ENCODE results near the gene ABCF3. TPM values are rescaled to one million over a fixed set of nuclear protein-coding genes. Genes with fewer than 3 reads are reported as not detected.
A peak's percentile ranks its signal among the peaks of the same experiment; 100 is the strongest.

Gene ABCF3
- total RNA-seq, 2 experiments from 2014 or later: 61.3 to 68.7 TPM

DNA sequence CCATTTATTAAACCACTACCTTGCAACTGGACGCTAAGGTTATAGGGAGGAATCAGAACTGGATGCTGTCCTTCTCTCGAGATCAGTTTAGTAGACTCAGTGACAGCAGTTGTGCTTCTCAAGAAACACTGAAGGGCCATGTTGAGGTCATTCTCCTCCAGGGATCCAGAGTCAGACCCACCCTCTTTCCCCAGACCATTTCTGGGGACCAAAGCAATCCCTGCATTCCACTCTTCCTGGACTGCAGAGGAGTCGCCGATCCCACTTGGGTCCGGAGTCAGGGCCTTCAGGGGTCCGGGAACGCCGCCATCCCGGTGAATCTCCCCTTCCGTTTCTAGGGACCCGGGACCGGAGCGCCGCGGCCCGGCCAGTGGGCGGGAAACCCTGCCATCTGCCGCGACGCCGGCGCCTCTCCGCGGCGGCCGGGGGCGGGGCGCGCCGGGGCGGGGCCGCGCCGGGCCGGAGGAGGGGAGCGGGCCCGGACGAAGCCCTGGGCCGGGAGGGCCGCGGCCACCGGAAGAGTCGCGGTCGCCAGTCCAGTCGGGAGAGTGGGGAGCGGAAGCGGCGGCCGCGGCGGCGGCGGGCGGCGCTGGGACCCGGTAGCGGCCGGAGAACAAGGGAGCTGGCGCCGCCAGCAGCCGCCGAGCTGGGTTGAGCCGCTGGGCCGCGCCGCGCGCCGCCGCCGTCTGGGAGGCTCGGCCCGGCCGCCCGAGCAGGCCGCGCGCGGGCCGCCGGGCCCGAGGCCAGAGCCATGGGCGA lies 30.9 kb upstream of the ABCF3 start, which contains the start of gene DVL3:
TSS of gene DVL3 (plus strand) at position 493 of the 759 bp plus-strand sequence. CDS start at position 752, 259 bp downstream.
- DNase-seq: peak; percentile 38
- Mint-ChIP-seq H3K27me3 (no peaks in the 10 kb centered on the region), H3K4me1 (ENCODE audit: low read depth) (peaks cover 16% of the 10 kb centered on the region), H3K27ac (peak within 1 kb of the TSS; percentile 82), H3K36me3 (ENCODE audit: low read depth) (peaks cover 4% of the 10 kb centered on the region), H3K4me3 (peak within 1 kb of the TSS; percentile 96), H3K9me3 (no peaks in the 10 kb centered on the region)
- TF ChIP-seq, protein P1, sequence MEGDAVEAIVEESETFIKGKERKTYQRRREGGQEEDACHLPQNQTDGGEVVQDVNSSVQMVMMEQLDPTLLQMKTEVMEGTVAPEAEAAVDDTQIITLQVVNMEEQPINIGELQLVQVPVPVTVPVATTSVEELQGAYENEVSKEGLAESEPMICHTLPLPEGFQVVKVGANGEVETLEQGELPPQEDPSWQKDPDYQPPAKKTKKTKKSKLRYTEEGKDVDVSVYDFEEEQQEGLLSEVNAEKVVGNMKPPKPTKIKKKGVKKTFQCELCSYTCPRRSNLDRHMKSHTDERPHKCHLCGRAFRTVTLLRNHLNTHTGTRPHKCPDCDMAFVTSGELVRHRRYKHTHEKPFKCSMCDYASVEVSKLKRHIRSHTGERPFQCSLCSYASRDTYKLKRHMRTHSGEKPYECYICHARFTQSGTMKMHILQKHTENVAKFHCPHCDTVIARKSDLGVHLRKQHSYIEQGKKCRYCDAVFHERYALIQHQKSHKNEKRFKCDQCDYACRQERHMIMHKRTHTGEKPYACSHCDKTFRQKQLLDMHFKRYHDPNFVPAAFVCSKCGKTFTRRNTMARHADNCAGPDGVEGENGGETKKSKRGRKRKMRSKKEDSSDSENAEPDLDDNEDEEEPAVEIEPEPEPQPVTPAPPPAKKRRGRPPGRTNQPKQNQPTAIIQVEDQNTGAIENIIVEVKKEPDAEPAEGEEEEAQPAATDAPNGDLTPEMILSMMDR (IDR thresholded peaks at IDR 0.05): no peak
- ChIA-PET POLR2A (interaction anchor here (0.7 to 1.8 kb wide), 4 partner anchors 10 to 19 kb away, joined by 3 to 10 read pairs (median 4); no protein-coding TSS in a partner anchor), CTCF (interaction anchor here (0.9 to 1.5 kb wide), 3 partner anchors 10 to 73 kb away, joined by 3 to 5 read pairs (median 3); partner anchors contain the start of gene AP2M1)
- intact Hi-C loops (cut with micrococcal nuclease): no loop called here
- peak; percentile 74 for ATAC-seq

DNA sequence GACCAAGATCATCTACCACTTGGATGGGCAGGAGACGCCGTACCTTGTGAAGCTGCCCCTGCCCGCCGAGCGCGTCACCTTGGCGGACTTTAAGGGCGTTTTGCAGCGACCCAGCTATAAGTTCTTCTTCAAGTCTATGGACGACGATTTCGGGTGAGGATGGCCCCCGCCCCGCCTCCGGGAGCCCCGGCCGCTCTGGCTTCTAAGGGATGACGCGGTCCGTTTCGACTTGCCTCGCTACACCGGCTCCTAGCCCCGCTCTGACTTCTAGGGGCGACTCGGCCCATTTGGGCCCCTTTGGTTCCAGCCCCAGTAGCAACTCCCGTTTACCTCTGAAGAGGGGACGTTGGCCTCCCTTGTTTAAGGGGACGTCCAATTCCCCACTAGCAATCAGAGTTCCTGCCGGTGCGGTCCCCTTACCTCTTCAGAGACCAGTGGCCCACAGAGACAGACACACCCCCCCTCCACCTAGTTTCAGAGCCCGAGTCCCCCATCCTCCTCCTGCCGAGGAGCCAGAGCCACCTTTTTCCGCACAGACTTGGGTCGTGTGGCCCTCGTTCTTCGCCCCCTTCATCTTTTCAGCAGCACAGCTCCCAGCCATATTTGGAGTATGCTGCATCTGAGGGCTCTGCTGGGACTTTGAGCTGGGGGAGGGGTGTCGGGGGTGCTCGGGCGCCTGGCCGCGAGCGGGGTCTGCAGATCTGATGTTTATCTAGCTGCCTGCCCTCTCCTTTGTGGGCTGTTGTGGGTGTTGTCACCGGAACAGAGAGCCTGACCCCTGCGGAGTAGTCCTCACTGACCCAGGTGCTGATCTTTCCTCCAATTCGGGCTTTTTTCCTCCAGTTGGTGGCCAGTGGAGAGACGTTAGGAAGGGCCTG lies 30.1 kb upstream of the ABCF3 start:
- peaks cover 4% of the 10 kb centered on the region for H3K36me3 Mint-ChIP-seq (ENCODE audit: low read depth)
- ChIA-PET POLR2A (interaction anchor here (0.7 to 1.8 kb wide), 7 partner anchors 8 to 356 kb away, joined by 3 to 10 read pairs (median 3); partner anchors contain the start of gene EIF2B5), CTCF (interaction anchor here (0.9 to 1.6 kb wide), 5 partner anchors 10 to 94 kb away, joined by 3 to 5 read pairs (median 4); partner anchors contain the start of genes AP2M1 and EEF1AKMT4)
- H3K4me1 Mint-ChIP-seq (ENCODE audit: low read depth): peaks cover 21% of the 10 kb centered on the region
- peak overlapping the region; percentile 96 for H3K4me3 Mint-ChIP-seq
- TF ChIP-seq, protein P1 (IDR thresholded peaks at IDR 0.05): no peak
- H3K9me3 Mint-ChIP-seq: no peaks in the 10 kb centered on the region
- ATAC-seq (peak; percentile 50), DNase-seq (peak; percentile 66)
- no peaks in the 10 kb centered on the region for H3K27me3 Mint-ChIP-seq
- intact Hi-C loops (cut with micrococcal nuclease): no loop called here
- H3K27ac Mint-ChIP-seq: peak overlapping the region; percentile 82

DNA sequence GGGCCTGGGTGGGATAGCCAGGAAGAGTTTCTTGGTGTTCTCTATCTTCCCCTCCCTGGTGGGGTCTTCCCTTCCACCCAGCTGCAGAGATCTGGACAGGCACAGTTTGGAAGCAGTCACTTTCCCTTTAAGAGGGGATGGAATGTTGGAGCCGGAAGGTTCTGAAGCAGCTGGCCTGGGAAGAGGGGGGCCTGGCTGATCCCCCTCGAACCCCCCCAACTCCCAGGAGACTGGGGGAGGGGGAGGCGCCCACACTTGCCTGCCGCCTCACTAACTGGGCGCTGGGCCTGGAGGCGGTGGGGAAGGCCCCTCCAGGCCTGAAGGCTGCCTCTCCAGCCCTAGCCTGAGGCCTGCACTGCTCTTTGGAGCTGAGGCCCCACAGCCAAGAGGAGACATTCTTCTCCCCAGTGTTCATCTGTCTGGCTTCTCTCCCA lies 29.5 kb upstream of the ABCF3 start:
- H3K36me3 Mint-ChIP-seq (ENCODE audit: low read depth): peaks cover 4% of the 10 kb centered on the region
- H3K27ac Mint-ChIP-seq: peak overlapping the region; percentile 82
- intact Hi-C loops (cut with micrococcal nuclease): no loop called here
- peak overlapping the region; percentile 96 for H3K4me3 Mint-ChIP-seq
- ChIA-PET CTCF (interaction anchor here (1.3 to 1.6 kb wide), 4 partner anchors 17 to 93 kb away, joined by 3 to 5 read pairs (median 4); partner anchors contain the start of genes AP2M1 and EEF1AKMT4), POLR2A (interaction anchor here (0.7 to 1.3 kb wide), 3 partner anchors 9 to 356 kb away, joined by 3 to 6 read pairs (median 3); partner anchors contain the start of gene EIF2B5)
- DNase-seq (no peak), ATAC-seq (no peak)
- TF ChIP-seq, protein P1 (IDR thresholded peaks at IDR 0.05): no peak
- H3K27me3 Mint-ChIP-seq: no peaks in the 10 kb centered on the region
- no peaks in the 10 kb centered on the region for H3K9me3 Mint-ChIP-seq
- H3K4me1 Mint-ChIP-seq (ENCODE audit: low read depth): peaks cover 23% of the 10 kb centered on the region

DNA sequence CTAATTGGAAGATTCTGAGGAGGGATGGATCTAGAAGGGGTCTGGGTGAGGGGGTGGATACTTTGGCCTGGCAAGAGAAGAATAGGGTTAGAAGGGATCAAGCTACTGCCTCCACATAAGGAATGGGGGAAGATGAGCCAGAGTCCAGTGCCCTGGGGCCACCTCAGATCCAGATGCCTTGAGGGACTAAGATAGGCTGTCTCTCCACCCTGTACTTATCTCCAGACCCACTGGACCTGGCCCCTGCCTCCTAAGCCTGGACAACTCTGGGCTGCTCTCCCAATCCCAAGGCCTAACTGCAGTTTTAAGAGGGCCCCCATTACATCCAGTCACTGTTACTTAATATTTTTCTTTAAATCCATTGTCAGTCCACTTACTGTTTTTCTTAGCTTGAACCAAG lies 28.8 kb upstream of the ABCF3 start:
- intact Hi-C loops (cut with micrococcal nuclease): no loop called here
- Mint-ChIP-seq H3K9me3 (no peaks in the 10 kb centered on the region), H3K4me1 (ENCODE audit: low read depth) (peaks cover 23% of the 10 kb centered on the region), H3K27me3 (no peaks in the 10 kb centered on the region), H3K27ac (no peak overlapping the region), H3K4me3 (peak overlapping the region; percentile 96), H3K36me3 (ENCODE audit: low read depth) (peaks cover 4% of the 10 kb centered on the region)
- TF ChIP-seq, protein P1 (IDR thresholded peaks at IDR 0.05): no peak
- ChIA-PET POLR2A (interaction anchor here (1.3 kb wide), 1 partner anchor 22 kb away, joined by 6 read pairs; the partner anchor contains the start of gene EIF2B5), CTCF (interaction anchor here (1.6 kb wide), 1 partner anchor 93 kb away, joined by 4 read pairs; the partner anchor contains the start of gene EEF1AKMT4)
- ATAC-seq (no peak), DNase-seq (no peak)

All from activated CD8-positive, alpha-beta T cell treated with anti-CD3 and anti-CD28 coated beads for 36 hours (primary cell).